Activated naive CD8-positive, alpha-beta T cell treated with anti-CD3 and anti-CD28 coated beads for 36 hours (primary cell): ENCODE data around the gene UBXN2A. TPM values are rescaled to one million over a fixed set of nuclear protein-coding genes. Genes with fewer than 3 reads are reported as not detected.

Source experiments
- DNase-seq: peaks from one replicate; pipeline ENCODE4 v3.0.0; 2021
- H3K27ac Mint-ChIP-seq: one replicate; pipeline ENCODE4 v1.8.0; 2022; ENCODE audit warnings: mild to moderate bottlenecking, moderate library complexity, mixed read lengths
- H3K27me3 Mint-ChIP-seq: one replicate; pipeline ENCODE4 v1.8.0; 2022; ENCODE audit warnings: mild to moderate bottlenecking, mixed read lengths
- H3K36me3 Mint-ChIP-seq: one replicate; pipeline ENCODE4 v1.8.0; 2021; ENCODE audit warnings: mild to moderate bottlenecking, mixed read lengths
- H3K4me1 Mint-ChIP-seq: one replicate; pipeline ENCODE4 v1.8.0; 2021; ENCODE audit warnings: mixed read lengths
- H3K4me3 Mint-ChIP-seq: one replicate; pipeline ENCODE4 v1.8.0; 2022; ENCODE audit warnings: mild to moderate bottlenecking, moderate library complexity, mixed read lengths
- H3K9me3 Mint-ChIP-seq: one replicate; pipeline ENCODE4 v1.8.0; 2022; ENCODE audit warnings: mixed read lengths
- total RNA-seq, 2 experiments: library from RNA; stranded (reverse); gene quantifications; one replicate each; pipeline ENCODE4 v1.2.3, GENCODE V29; 2021

The UBXN2A gene
- total RNA-seq, result 10 to 100 TPM; 12.4 to 12.6 TPM

DNA sequence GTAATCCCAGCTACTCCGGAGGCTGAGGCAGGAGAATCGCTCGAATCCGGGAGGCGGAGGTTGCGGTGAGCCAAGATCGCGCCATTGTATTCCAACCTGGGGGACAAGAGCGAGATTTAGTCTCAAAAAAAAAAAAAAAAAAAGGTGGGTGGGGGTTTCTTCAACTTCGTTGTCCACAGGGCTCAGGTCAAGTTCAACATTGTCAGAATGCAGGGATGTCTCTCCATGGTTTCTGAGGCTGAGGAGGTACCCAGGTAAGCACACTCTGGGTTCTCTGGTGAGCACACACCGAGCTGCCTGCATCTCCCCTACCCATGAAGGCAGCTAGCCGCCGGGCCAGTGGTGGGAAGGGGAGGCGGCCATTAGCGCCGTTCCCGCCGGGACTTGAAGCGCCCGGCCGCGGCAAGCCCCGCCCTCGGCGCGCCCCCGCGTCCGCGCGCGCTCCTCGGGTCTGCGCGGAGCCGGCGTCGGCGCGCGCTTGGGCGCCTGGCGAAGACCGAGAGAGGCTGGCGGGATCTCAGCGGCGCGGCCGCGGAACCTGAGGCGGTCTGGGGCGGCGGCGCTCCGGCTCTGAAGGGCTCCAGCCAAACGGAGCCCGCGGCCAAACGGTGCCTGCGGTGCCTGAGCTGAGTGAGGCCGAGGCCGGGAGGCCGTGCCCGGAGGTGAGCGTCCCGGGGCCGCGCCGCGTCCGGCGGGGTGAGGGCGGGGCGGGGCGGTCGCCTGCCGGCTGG is at the start of gene UBXN2A:
UBXN2A (plus strand) TSS at position 477 of the 731 bp plus-strand sequence. CDS start 17,852 bp downstream, outside the sequence.
- H3K36me3 Mint-ChIP-seq, result peaks cover 10% of the 10 kb centered on the region

DNA sequence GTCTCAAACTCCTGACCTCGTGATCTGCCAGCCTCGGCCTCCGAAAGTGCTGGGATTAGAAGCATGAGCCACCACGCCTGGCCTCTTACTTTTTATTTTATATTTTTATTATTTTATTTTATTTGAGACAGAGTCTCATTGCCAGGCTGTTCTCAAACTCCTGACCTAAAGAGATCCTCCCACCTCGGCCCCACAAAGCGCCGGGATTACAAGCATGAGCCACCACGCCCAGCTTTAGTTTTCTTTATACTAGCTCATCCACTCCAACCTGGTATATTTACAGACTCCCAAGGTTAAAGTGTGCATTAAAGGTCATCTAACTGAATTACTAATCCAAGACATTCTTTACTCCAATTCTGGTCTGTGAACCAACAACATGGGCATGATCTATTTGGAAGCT is 40.1 kb upstream of the UBXN2A start:
- no peak overlapping the region for H3K4me3 Mint-ChIP-seq
- H3K36me3 Mint-ChIP-seq, result no peaks in the 10 kb centered on the region
- no peak overlapping the region for H3K27ac Mint-ChIP-seq
- H3K9me3 Mint-ChIP-seq, result no peaks in the 10 kb centered on the region
- peaks cover 31% of the 10 kb centered on the region for H3K4me1 Mint-ChIP-seq
- H3K27me3 Mint-ChIP-seq, result no peaks in the 10 kb centered on the region
- no peak for DNase-seq

More for the DNA sequence above, at the start of gene UBXN2A:
- peak; percentile 86 for DNase-seq
- H3K9me3 Mint-ChIP-seq, result no peaks in the 10 kb centered on the region
- H3K4me1 Mint-ChIP-seq, result peaks cover 24% of the 10 kb centered on the region
- peaks cover 10% of the 10 kb centered on the region for H3K27me3 Mint-ChIP-seq
- H3K4me3 Mint-ChIP-seq, result peak within 1 kb of the TSS; percentile 87
- H3K27ac Mint-ChIP-seq, result peak within 1 kb of the TSS; percentile 89

DNA sequence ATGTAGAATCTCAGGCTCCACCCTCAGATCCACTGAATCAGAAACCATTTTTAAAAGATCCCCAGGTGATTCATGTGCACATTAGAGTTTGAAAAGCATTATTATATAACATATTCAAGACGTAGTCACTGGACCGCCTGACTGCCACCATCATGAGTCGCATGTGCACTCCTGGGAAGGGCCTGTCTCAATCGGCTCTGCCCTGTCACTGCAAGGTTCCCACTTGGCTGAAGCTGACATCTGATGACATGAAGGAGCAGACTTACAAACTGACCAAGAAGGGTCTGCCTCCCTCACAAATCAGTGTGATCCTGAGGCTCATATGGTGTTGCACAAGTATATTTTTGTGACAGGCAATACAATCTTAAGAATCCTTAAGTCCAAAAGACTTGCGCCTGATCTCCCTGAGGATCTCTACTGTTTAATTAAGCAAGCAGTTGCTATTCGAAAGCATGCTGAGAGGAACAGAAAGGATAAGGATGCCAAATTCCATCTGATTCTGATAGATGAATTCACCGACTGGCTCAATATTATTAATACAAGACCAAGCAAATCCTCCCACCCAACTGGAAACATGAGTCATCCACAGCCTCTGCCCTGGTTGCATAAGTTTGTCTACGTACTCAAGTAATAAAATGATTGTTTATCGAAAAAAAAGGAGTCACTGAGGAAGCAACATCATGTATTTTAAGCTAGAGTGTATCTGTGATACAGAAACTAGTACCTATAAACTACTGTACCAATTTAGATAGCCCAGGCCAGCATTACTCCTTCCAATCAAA is 39.5 kb upstream of the UBXN2A start:
- Mint-ChIP-seq H3K9me3 (no peaks in the 10 kb centered on the region), H3K36me3 (no peaks in the 10 kb centered on the region), H3K4me1 (peaks cover 35% of the 10 kb centered on the region), H3K27ac (no peak overlapping the region), H3K27me3 (no peaks in the 10 kb centered on the region), H3K4me3 (no peak overlapping the region)
- DNase-seq, result no peak

DNA sequence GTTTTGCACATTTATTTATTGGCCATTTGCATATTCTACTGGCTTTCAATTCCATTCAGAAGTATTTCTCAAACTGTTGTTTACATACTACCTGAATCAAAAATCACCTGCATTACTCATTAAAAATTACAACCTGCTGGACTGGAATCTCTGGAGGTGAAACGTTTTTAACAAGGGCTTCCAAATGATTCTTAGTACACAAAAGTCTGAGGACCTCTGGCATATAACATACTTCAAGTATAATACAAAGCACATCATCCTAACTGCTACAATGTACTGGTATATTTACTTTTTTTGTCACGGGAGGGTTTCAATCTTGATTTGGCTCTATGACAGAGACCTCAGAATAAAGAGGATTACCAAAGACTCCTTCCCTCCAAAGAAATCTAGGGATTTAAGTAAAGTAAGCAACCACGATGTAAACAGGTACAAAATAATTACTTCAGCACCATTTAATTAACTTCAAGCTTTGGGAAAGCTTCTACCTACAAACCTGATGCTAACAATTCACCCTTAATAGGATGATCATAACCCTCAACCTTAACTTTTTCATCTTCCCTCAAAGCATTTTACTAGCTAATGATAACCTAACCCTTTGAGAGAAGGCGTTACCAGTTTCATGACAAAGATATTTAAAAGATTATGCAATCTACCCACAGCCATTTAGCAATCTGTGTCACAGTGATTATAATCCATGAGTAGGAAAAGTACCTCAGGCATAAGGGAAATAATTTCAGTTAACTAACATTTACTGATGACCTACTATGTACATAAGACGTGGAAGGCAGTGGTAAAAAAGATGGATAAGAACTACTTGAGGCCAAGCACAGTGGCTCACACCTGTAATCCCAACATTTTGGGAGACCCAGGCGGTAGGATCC is 38.1 kb upstream of the UBXN2A start:
- H3K4me1 Mint-ChIP-seq, result peaks cover 32% of the 10 kb centered on the region
- H3K4me3 Mint-ChIP-seq, result no peak overlapping the region
- H3K27me3 Mint-ChIP-seq, result no peaks in the 10 kb centered on the region
- no peak for DNase-seq
- H3K9me3 Mint-ChIP-seq, result no peaks in the 10 kb centered on the region
- H3K27ac Mint-ChIP-seq, result no peak overlapping the region
- no peaks in the 10 kb centered on the region for H3K36me3 Mint-ChIP-seq

- DNase-seq, result no peak
- Mint-ChIP-seq H3K4me1 (peaks cover 31% of the 10 kb centered on the region), H3K36me3 (peaks cover 1% of the 10 kb centered on the region), H3K27me3 (no peaks in the 10 kb centered on the region), H3K9me3 (no peaks in the 10 kb centered on the region), H3K4me3 (no peak overlapping the region), H3K27ac (no peak overlapping the region)
These were observed 37.2 kb upstream of the UBXN2A start for GRCh38 chr2:23903034-23903433.

DNA sequence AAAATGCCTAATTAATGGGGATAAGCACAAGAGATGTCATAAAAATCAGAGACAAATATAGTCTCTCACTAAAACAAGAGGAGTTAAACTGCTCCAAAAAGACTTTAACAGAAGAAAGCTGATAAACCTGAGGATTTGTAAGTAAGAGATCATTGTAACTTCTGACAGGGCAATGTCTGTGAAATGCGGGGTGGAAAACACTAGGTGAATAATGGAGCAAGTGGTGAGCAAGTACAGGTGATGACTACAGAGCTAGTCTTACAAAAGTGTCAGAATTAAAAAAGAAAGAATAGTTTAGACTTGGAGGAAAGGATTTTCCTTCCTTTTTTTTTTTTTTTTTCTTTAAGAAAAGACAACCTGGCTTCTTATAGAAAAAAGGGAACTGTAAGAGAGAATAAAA is 36.0 kb upstream of the UBXN2A start:
- no peak for DNase-seq
- no peaks in the 10 kb centered on the region for H3K27me3 Mint-ChIP-seq
- H3K9me3 Mint-ChIP-seq, result no peaks in the 10 kb centered on the region
- H3K27ac Mint-ChIP-seq, result no peak overlapping the region
- no peak overlapping the region for H3K4me3 Mint-ChIP-seq
- peaks cover 31% of the 10 kb centered on the region for H3K4me1 Mint-ChIP-seq
- peaks cover 1% of the 10 kb centered on the region for H3K36me3 Mint-ChIP-seq

- Mint-ChIP-seq H3K36me3 (peaks cover 1% of the 10 kb centered on the region), H3K9me3 (no peaks in the 10 kb centered on the region), H3K4me3 (no peak overlapping the region), H3K27ac (no peak overlapping the region), H3K27me3 (no peaks in the 10 kb centered on the region), H3K4me1 (peaks cover 31% of the 10 kb centered on the region)
- DNase-seq, result no peak
These were observed 35.6 kb upstream of the UBXN2A start for GRCh38 chr2:23904692-23905091.

DNA sequence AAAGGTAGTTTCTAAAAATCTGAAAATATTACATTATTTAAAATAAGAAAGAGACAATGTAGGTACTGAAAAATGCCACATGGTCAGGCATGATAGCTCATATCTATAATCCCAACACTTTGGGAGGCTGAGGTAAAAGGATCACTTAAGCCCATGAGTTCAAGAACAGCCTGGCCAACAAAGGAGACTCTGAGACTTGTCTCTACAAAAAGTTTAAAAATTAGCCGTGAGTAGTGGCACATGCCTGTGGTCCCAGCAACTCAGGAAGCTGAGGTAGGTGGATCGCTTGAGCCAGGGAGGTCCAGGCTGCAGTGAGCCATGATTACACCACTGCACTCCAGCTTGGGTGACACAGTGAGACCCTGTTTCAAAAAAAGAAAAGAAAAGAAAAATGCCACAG is 35.1 kb upstream of the UBXN2A start:
- H3K9me3 Mint-ChIP-seq, result no peaks in the 10 kb centered on the region
- peaks cover 1% of the 10 kb centered on the region for H3K36me3 Mint-ChIP-seq
- H3K4me1 Mint-ChIP-seq, result peaks cover 30% of the 10 kb centered on the region
- H3K4me3 Mint-ChIP-seq, result no peak overlapping the region
- H3K27me3 Mint-ChIP-seq, result no peaks in the 10 kb centered on the region
- no peak for DNase-seq
- no peak overlapping the region for H3K27ac Mint-ChIP-seq

DNA sequence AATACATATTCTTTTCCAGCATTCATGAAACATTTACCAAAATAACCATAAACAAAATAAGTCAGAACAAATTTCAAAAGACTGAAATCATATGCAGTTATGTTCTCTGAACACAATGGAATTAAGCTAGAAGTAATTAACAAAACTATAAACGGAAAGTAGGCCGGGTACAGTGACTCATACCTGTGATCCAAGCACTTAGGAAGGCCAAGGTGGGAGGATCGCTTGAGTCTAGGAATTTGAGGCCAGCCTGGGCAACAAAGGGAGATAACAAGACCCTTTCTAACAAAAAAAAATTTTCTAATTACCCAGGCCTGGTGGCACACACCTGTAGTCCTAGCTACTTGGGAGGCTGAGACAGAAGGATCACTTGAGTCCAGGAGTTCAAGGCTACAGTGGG is 28.2 kb upstream of the UBXN2A start:
- Mint-ChIP-seq H3K36me3 (peaks cover 5% of the 10 kb centered on the region), H3K27me3 (no peaks in the 10 kb centered on the region), H3K9me3 (no peaks in the 10 kb centered on the region), H3K4me3 (no peak overlapping the region), H3K4me1 (peaks cover 30% of the 10 kb centered on the region), H3K27ac (no peak overlapping the region)
- no peak for DNase-seq

DNA sequence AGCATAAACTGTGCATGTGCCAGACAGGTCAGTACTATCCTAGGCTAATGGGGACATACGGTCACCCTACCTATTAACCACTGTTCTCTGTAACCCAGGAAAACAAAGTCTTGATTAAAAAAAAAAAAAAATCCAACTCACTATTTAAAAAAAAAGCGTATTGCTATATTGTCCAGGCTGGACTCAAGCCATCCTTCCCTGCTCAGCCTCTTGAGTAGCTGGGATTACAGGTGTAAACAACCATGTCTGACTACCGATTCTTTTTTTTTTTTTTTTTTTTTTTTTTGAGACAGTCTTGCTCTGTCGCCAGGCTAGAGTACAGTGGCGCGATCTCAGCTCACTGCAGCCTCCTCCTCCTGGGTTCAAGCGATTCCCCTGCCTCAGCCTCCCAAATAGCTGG is 24.9 kb upstream of the UBXN2A start:
- no peak for DNase-seq
- H3K4me1 Mint-ChIP-seq, result peaks cover 52% of the 10 kb centered on the region
- peaks cover 3% of the 10 kb centered on the region for H3K36me3 Mint-ChIP-seq
- H3K27me3 Mint-ChIP-seq, result no peaks in the 10 kb centered on the region
- no peak overlapping the region for H3K4me3 Mint-ChIP-seq
- H3K27ac Mint-ChIP-seq, result no peak overlapping the region
- no peaks in the 10 kb centered on the region for H3K9me3 Mint-ChIP-seq

GRCh38 chr2:23916727-23917405 is 23.4 kb upstream of the UBXN2A start:
- peak; percentile 25 for DNase-seq
- Mint-ChIP-seq H3K4me3 (no peak overlapping the region), H3K27ac (peak overlapping the region; percentile 77), H3K27me3 (no peaks in the 10 kb centered on the region), H3K36me3 (peaks cover 2% of the 10 kb centered on the region), H3K4me1 (peaks cover 55% of the 10 kb centered on the region), H3K9me3 (no peaks in the 10 kb centered on the region)

GRCh38 chr2:23918837-23919489 is 21.3 kb upstream of the UBXN2A start:
- no peaks in the 10 kb centered on the region for H3K36me3 Mint-ChIP-seq
- peaks cover 64% of the 10 kb centered on the region for H3K4me1 Mint-ChIP-seq
- DNase-seq, result no peak
- no peak overlapping the region for H3K27ac Mint-ChIP-seq
- no peaks in the 10 kb centered on the region for H3K9me3 Mint-ChIP-seq
- no peak overlapping the region for H3K4me3 Mint-ChIP-seq
- H3K27me3 Mint-ChIP-seq, result no peaks in the 10 kb centered on the region

DNA sequence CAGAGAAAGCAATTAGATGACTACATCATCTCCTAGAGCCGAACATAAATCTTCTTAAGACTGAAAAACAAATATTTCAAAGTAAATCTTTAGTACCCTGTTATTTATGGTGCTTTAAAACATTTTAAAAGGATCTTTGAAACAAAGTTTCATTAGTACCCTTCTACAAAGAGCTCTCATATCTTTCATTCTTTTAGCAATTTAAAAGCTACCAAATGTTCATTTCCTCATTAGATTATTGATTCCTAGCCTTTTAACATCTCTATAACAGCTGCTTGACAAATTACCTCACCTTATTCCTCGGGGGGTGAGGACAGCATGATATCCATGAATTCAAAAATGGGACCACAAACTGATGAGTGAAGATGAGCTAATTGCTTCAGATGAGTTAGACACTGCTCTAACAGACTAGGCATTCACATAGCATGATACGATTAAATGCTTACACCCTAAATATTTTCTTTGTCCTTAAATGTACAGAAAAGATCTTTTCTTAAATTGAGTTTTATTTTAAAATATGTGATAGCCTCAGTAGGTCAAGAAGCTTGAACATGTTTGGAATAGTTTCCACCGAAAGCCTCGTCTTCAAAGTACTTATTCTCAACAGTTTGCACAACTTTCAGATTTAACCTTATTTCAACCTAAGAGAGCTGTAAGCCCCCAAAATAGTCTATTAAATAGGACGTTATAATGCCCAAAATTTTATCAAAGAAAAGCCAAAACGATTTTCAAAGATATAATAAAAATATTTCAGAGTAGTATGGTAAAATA is 15.5 kb upstream of the UBXN2A start:
- H3K27me3 Mint-ChIP-seq, result no peaks in the 10 kb centered on the region
- H3K4me3 Mint-ChIP-seq, result peak overlapping the region; percentile 98
- H3K36me3 Mint-ChIP-seq, result peaks cover 8% of the 10 kb centered on the region
- H3K9me3 Mint-ChIP-seq, result no peaks in the 10 kb centered on the region
- H3K27ac Mint-ChIP-seq, result peak overlapping the region; percentile 100
- H3K4me1 Mint-ChIP-seq, result peaks cover 50% of the 10 kb centered on the region
- DNase-seq, result no peak
